ENCODE measurements around the gene C1QTNF3.

- TF ChIP-seq CTCF (conservative IDR thresholded peaks at IDR 0.05; ENCODE audit: low read length) (no peak), EZH2phosphoT487 (IDR thresholded peaks at IDR 0.05; ENCODE audit: borderline replicate concordance, low read depth, low read length) (no peak)
Measured at GRCh38 chr5:33980030-33980429, 63.0 kb downstream of the C1QTNF3 start.

Data from OCI-LY7 (cell line).